Caco-2 (cell line): ENCODE measurements around the gene STAC3. TPM values are rescaled to one million over a fixed set of nuclear protein-coding genes. Genes with fewer than 3 reads are reported as not detected.

Source experiments
- BruUV-seq: library from RNA; stranded (reverse); fragments of 400-500 nt; replicated peaks from 2 replicates; lab custom pipeline; 2021; lab: Mats Ljungman, UMichigan
- CTCF ChIA-PET: fragments of 300-600 bp; sonication (Branson Sonifier 250); formaldehyde crosslinking; loops from one replicate; lab custom pipeline; 2022; ENCODE audit warnings: antibody characterized with exemption; lab: Charles Lee
- POLR2A ChIA-PET: fragments of 300-600 bp; sonication (Branson Sonifier 250); formaldehyde crosslinking; loops from one replicate; lab custom pipeline; 2022; ENCODE audit warnings: antibody characterized with exemption; lab: Charles Lee
- DNase-seq, 2 experiments: peaks; one replicate each; pipeline versions ENCODE4 v3.0.0 to v3.0.0-alpha.2; 2020 to 2022
- H3K27me3 ChIP-seq: replicated peaks from 2 replicates; pipeline ENCODE4 v1.6.0; 2011; ENCODE audit warnings: low read length; ENCODE audit not compliant: control insufficient read depth, insufficient read depth
- H3K36me3 ChIP-seq: 2 replicates; pipeline ENCODE4 v1.5.1; 2011; ENCODE audit warnings: low read length; ENCODE audit not compliant: control insufficient read depth, insufficient read depth
- H3K4me1 ChIP-seq: fragments of 250-450 bp; sonication (Bioruptor Pico); 2 replicates; pipeline ENCODE4 v1.5.1; 2020; ENCODE audit warnings: mild to moderate bottlenecking
- H3K4me3 ChIP-seq: 2 replicates; pipeline ENCODE4 v1.5.1; 2011; ENCODE audit warnings: low read depth, mild to moderate bottlenecking, control low read depth, low read length
- H3K9me3 ChIP-seq: fragments of 250-450 bp; sonication (Bioruptor Pico); 2 replicates; pipeline ENCODE4 v1.5.1; 2020; ENCODE audit warnings: mild to moderate bottlenecking, moderate library complexity
- H3K27ac Mint-ChIP-seq: one replicate; pipeline ENCODE4 v1.8.0; 2022; ENCODE audit warnings: mixed read lengths; ENCODE audit not compliant: unreplicated experiment
- H3K27me3 Mint-ChIP-seq: one replicate; pipeline ENCODE4 v1.8.0; 2022; ENCODE audit warnings: mixed read lengths; ENCODE audit not compliant: insufficient read depth, unreplicated experiment
- H3K36me3 Mint-ChIP-seq: one replicate; pipeline ENCODE4 v1.8.0; 2022; ENCODE audit warnings: mild to moderate bottlenecking, mixed read lengths; ENCODE audit not compliant: insufficient read depth, unreplicated experiment
- H3K4me1 Mint-ChIP-seq: one replicate; pipeline ENCODE4 v1.8.0; 2022; ENCODE audit warnings: low read depth, mixed read lengths; ENCODE audit not compliant: unreplicated experiment
- H3K4me3 Mint-ChIP-seq: one replicate; pipeline ENCODE4 v1.8.0; 2022; ENCODE audit warnings: mild to moderate bottlenecking, moderate library complexity, mixed read lengths; ENCODE audit not compliant: unreplicated experiment
- H3K9me3 Mint-ChIP-seq: one replicate; pipeline ENCODE4 v1.8.0; 2022; ENCODE audit warnings: mixed read lengths; ENCODE audit not compliant: unreplicated experiment
- CTCF ChIP-seq, 2 experiments: fragments of 200-600 bp in 1 of 2; IDR thresholded peaks; 1 replicate in 1 of 2; 2 replicates in 1 of 2; pipeline versions ENCODE4 v1.5.1 to v1.8.0; 2011 to 2022; ENCODE audit warnings: antibody characterized with exemption in 1 of 2, control low read depth in 1 of 2, inconsistent platforms in 1 of 2, low read depth in 1 of 2, low read length in 1 of 2, mild to moderate bottlenecking in 1 of 2, moderate library complexity in 1 of 2; ENCODE audit not compliant: insufficient read depth in 1 of 2, severe bottlenecking in 1 of 2, unreplicated experiment in 1 of 2
- intact Hi-C: fragments of 100-400 bp; cut with micrococcal nuclease; formaldehyde crosslinking; loops from one replicate; pipeline ENCODE4 v1.10.0; 2022; ENCODE audit not compliant: unreplicated experiment
- total RNA-seq: library from RNA; stranded (reverse); gene quantifications from 2 replicates; pipeline ENCODE4 v1.2.3, GENCODE V29; 2022

The STAC3 gene
- total RNA-seq, 1 experiment from 2014 or later = 0.70 TPM

- TF ChIP-seq CTCF (IDR thresholded peaks at IDR 0.05; ENCODE audit: insufficient read depth in 1 of 2, low read depth in 1 of 2, low read length in 1 of 2, severe bottlenecking in 1 of 2, unreplicated experiment in 1 of 2) = no peak
- Histone ChIP-seq H3K27me3 (no peaks in the 10 kb centered on the region), H3K4me3 (no peak overlapping the region), H3K9me3 (no peaks in the 10 kb centered on the region), H3K4me1 (no peaks in the 10 kb centered on the region), H3K36me3 (no peaks in the 10 kb centered on the region; the same call in 1 of the 2 replicates)
- no peaks in the 10 kb centered on the region for H3K27me3 Mint-ChIP-seq
- ChIA-PET POLR2A (no interaction called here), CTCF (interaction anchor here (2.4 kb wide), 1 partner anchor 180 kb away, joined by 7 read pairs; no protein-coding TSS in a partner anchor)
- no peaks in the 10 kb centered on the region for H3K36me3 Mint-ChIP-seq
- H3K4me3 Mint-ChIP-seq = no peak overlapping the region
- H3K4me1 Mint-ChIP-seq = no peaks in the 10 kb centered on the region
- no peak for DNase-seq
- H3K27ac Mint-ChIP-seq = no peak overlapping the region
- intact Hi-C loops = loop anchor here (1.0 kb wide), 1 partner anchor 20 kb away; no protein-coding TSS in a partner anchor
- no TSS peak for BruUV-seq
- H3K9me3 Mint-ChIP-seq = no peaks in the 10 kb centered on the region
Measured at GRCh38 chr12:57272337-57273151, 21.6 kb upstream of the STAC3 start.

GRCh38 chr12:57270966-57271470 is 20.0 kb upstream of the STAC3 start:
- no peak overlapping the region for H3K4me3 Mint-ChIP-seq
- H3K27me3 Mint-ChIP-seq = no peaks in the 10 kb centered on the region
- Histone ChIP-seq H3K4me3 (no peak overlapping the region), H3K36me3 (no peaks in the 10 kb centered on the region; the same call in 1 of the 2 replicates), H3K27me3 (no peaks in the 10 kb centered on the region), H3K9me3 (no peaks in the 10 kb centered on the region), H3K4me1 (no peaks in the 10 kb centered on the region)
- no TSS peak for BruUV-seq
- H3K36me3 Mint-ChIP-seq = no peaks in the 10 kb centered on the region
- POLR2A ChIA-PET = no interaction called here
- H3K9me3 Mint-ChIP-seq = no peaks in the 10 kb centered on the region
- H3K4me1 Mint-ChIP-seq = no peaks in the 10 kb centered on the region
- CTCF ChIA-PET = interaction anchor here (0.6 to 2.4 kb wide), 2 partner anchors 8 to 182 kb away, joined by 3 to 7 read pairs; no protein-coding TSS in a partner anchor
- TF ChIP-seq CTCF (IDR thresholded peaks at IDR 0.05; ENCODE audit: insufficient read depth in 1 of 2, low read depth in 1 of 2, low read length in 1 of 2, severe bottlenecking in 1 of 2, unreplicated experiment in 1 of 2) = no peak
- H3K27ac Mint-ChIP-seq = no peak overlapping the region
- peak in 1 of 2 experiments; percentile 8 for DNase-seq
- intact Hi-C loops = no loop called here

GRCh38 chr12:57268264-57268663 is 17.3 kb upstream of the STAC3 start:
- H3K9me3 ChIP-seq = no peaks in the 10 kb centered on the region
- Mint-ChIP-seq H3K36me3 (no peaks in the 10 kb centered on the region), H3K9me3 (no peaks in the 10 kb centered on the region), H3K4me3 (no peak overlapping the region), H3K27me3 (no peaks in the 10 kb centered on the region), H3K27ac (no peak overlapping the region), H3K4me1 (no peaks in the 10 kb centered on the region)
- intact Hi-C loops = no loop called here
- no peaks in the 10 kb centered on the region for H3K4me1 ChIP-seq
- BruUV-seq = no TSS peak
- H3K27me3 ChIP-seq = no peaks in the 10 kb centered on the region
- no peaks in the 10 kb centered on the region for H3K36me3 ChIP-seq
- H3K4me3 ChIP-seq = no peak overlapping the region
- DNase-seq = no peak
- TF ChIP-seq CTCF (IDR thresholded peaks at IDR 0.05; ENCODE audit: insufficient read depth in 1 of 2, low read depth in 1 of 2, low read length in 1 of 2, severe bottlenecking in 1 of 2, unreplicated experiment in 1 of 2) = no peak
- POLR2A ChIA-PET = no interaction called here
- CTCF ChIA-PET = interaction anchor here (0.6 kb wide), 1 partner anchor 68 kb away, joined by 3 read pairs; no protein-coding TSS in a partner anchor
